Umbilical cord (tissue), 2 donors: Measurements from ENCODE around the gene LAMB1. TPM values are rescaled to one million over a fixed set of nuclear protein-coding genes. Genes with fewer than 3 reads are reported as not detected.

ENCODE experiments used
- DNase-seq: peaks from one replicate; pipeline ENCODE4 v3.0.0-alpha.2; 2015; ENCODE audit warnings: low spot score
- total RNA-seq: library from RNA; depleted of rRNA; stranded (reverse); fragments of >200 nt; gene quantifications from one replicate; pipeline ENCODE4 v1.2.3, GENCODE V29; 2014; ENCODE audit warnings: low replicate concordance; ENCODE audit not compliant: insufficient read depth

The LAMB1 gene
- total RNA-seq, 1 donor from 2014 or later, result 491 TPM

- no peak for DNase-seq
These were observed 4.1 kb downstream of the LAMB1 start for GRCh38 chr7:107998660-107999480.

GRCh38 chr7:107998150-107998549, 4.8 kb downstream of the LAMB1 start:
- no peak for DNase-seq

GRCh38 chr7:107996072-107996882, 6.7 kb downstream of the LAMB1 start:
- no peak for DNase-seq

GRCh38 chr7:107995184-107996071, 7.5 kb downstream of the LAMB1 start:
- no peak for DNase-seq

- no peak for DNase-seq
These were observed 8.4 kb downstream of the LAMB1 start for GRCh38 chr7:107994421-107995030.

- no peak for DNase-seq
These were observed 9.1 kb downstream of the LAMB1 start for GRCh38 chr7:107993891-107994291.

- no peak for DNase-seq
These were observed 13.2 kb downstream of the LAMB1 start for GRCh38 chr7:107989618-107990373.

- no peak for DNase-seq
These were observed 20.0 kb downstream of the LAMB1 start for GRCh38 chr7:107982918-107983389.

GRCh38 chr7:107982042-107982840, 20.7 kb downstream of the LAMB1 start:
- no peak for DNase-seq

GRCh38 chr7:107981466-107981865, 21.5 kb downstream of the LAMB1 start:
- DNase-seq, result no peak

- no peak for DNase-seq
These were observed 22.2 kb downstream of the LAMB1 start for GRCh38 chr7:107980671-107981190.

- DNase-seq, result no peak
These were observed 22.8 kb downstream of the LAMB1 start for GRCh38 chr7:107980171-107980570.

GRCh38 chr7:107978815-107979408, 24.0 kb downstream of the LAMB1 start:
- DNase-seq, result no peak

GRCh38 chr7:107977048-107977447, 25.9 kb downstream of the LAMB1 start:
- no peak for DNase-seq

- DNase-seq, result no peak
These were observed 26.3 kb downstream of the LAMB1 start for GRCh38 chr7:107976620-107977019.

- DNase-seq, result no peak
These were observed 27.5 kb downstream of the LAMB1 start for GRCh38 chr7:107975394-107976013.

- no peak for DNase-seq
These were observed 29.1 kb downstream of the LAMB1 start for GRCh38 chr7:107973861-107974260.

GRCh38 chr7:107972941-107973376, 30.0 kb downstream of the LAMB1 start:
- DNase-seq, result peak; percentile 69
